GM19467 (cell line): Measurements from ENCODE around the gene DOCK4.

Experiments
- ATAC-seq: cut with Tn5 transposase; IDR thresholded peaks from one replicate; pipeline ENCODE4 v1.9.1; 2021; ENCODE audit warnings: mild to moderate bottlenecking, moderate library complexity; ENCODE audit not compliant: unreplicated experiment

Gene DOCK4

DNA sequence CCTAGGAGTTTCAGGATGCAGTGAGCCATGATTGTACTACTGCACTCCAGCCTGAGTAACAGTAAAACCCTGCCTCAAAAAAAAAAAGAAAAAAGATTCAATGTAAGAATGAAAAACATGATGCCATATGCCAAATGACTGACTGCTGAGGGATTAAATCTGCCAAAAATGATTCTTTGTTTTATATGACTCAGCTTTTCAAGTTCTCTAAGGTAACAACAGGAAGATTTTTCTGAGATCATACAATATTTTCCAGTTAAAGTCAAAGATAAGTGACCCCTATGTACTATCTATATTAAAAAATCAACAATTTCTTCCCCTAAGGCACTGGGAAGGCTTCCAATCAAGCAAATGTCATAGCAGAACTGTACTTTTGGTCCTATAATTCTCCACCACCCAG, 372.7 kb downstream of the DOCK4 start:
- ATAC-seq = no peak

DNA sequence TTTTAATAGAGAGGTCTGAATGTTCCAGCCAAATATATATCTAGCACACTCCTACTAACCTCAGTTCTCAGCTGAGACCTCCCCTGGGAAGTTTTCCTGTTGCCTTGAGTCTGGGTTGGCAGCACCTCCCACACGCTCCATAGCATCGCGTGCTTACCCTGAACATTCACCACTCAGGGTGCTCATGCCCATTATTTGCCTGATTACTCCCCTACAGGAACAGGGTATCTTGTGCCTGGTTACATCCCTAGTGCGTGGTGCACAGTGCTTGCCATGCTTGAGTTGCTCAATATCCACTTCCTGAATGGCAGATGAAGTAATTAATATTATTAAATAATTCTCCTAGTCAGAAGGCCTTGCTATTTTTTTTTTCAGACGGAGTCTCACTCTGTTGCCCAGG, 374.0 kb downstream of the DOCK4 start:
- ATAC-seq = no peak

DNA sequence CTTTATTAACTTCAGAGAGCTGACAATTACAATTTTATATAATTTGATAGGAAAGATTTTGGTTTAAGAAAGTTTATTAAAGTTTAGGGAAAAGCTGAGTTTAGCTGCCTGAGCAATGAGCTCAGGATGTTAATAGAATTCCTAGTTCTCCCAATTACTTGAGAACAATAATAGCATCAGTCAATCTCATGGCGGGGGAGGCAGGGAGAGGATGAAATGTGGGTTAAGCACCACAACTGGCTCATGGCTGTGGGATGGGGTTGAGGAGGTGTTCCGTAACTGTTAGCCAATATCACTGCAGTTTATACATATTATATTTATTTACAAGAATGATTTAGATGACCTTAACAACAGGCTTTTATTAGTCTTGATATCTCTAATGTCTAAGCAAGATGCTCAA, 377.0 kb downstream of the DOCK4 start:
- ATAC-seq = no peak

DNA sequence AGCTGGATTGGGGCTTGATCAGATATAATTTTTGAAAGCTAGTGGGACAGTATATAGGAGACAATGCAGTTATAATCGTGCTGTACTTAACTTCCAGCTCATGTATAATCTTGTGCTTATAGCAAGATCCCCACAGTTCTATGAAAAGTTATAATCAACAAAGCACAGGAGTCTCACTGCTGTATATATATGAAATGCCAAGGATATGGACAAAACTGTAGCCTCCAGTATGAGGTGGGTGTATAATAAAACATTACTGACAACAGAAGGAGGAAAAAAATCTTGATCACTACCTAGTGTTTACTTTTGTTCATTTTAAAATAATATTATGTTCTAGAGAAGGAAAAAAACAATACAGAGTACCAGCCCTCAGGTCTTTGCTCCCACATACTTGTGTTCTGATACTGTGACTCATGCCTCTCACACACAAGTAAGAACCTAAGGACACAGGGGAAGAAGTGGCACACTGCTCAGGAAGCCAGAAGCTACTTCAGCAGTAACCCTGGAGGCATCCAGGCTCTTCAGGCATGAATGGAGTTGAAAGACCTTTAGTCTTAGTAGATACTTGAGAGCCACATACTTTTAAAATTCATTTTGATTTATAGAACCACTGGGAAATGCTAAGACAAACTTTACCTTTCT, 378.2 kb downstream of the DOCK4 start:
- ATAC-seq = no peak

DNA sequence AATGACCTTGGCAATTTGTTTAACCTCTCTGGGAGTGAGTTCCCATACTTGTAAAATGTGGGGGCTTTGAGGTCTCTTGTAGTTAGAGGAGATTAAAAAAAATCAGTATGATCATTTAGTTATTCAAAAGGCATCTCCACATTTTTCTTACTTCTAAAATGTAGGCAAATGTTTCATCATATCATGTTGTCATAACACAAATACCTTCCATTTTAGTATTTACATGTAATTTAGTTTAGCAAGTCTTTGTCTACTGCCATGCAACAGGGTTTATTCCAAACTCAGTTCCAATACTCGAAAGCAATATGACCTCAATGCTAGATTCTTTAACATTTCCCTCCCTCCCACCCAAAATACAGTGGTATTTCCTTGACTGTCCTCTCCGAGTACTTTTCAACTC, 381.2 kb downstream of the DOCK4 start:
- no peak for ATAC-seq

DNA sequence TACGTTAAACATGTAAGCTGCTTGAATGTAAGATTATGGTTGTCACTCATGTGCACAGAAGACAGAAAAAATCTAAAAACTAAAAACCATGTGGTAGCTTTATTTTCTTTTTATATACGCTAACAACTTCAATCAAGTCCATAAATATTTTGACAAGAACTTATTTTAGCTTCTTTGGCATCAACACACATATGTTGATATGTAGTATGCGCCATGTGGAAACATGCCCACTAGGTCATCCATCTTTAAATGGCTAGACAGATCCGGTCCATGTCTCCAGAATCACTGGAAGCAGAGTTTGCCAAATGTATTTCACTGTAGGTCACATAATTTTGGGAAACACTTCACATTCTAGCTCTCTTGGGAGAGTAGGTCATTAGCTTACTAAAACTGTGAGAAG, 382.4 kb downstream of the DOCK4 start:
- no peak for ATAC-seq

DNA sequence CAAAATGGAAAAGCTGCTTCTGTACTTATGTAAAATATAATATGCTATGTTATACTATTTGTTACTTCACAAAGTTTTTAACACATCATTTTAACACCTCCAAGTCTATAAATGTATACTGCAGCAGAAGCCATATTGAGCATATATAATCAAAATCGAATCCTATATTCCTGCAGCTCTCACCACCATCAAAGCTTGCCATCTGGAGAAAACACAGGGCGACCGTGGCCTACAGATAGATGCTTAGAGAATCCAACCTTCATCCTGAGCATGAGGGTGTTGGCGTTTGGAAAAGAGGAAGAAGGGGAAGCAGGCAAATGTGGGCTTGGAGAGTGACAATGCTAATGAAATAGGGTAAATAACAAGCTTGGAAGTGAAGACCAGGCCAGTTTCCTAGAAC, 385.2 kb downstream of the DOCK4 start:
- ATAC-seq = no peak

DNA sequence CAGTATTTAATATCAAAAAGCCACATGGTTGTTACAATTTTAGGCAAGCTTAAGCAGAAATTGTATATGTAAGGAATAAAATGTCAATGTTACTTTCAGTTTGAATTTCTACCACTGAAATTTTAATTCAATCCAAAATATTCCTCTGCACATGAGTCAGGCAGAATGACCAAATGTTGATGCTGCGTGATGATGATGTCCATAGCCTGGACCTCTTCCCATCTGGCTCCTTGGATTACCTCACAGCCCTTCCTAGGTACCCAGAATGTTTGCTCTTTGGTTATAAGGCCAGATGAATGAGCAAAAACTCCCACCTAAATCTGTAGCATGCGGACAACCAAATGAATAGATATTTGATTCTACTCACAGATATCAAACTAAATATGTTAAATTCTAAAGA, 385.6 kb downstream of the DOCK4 start:
- ATAC-seq = no peak

DNA sequence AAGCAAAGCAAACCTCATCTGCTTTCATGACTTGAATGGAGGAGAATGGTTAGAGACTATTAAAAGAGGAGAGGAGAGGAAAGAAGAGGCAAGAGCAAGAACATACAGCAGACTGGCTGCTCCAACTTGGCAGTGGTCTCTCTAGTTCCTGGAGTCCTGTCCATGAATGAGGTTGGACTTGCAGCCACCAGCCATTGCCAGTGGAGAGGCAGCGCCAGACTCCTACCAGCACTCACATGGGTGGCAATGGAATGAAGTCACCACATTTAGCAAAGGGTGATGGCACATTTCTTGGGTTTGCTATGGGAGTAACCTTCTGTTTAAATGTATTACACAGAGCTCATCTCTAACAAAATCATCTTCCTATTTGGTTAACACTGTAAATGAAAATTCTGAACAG, 386.1 kb downstream of the DOCK4 start:
- ATAC-seq = no peak

DNA sequence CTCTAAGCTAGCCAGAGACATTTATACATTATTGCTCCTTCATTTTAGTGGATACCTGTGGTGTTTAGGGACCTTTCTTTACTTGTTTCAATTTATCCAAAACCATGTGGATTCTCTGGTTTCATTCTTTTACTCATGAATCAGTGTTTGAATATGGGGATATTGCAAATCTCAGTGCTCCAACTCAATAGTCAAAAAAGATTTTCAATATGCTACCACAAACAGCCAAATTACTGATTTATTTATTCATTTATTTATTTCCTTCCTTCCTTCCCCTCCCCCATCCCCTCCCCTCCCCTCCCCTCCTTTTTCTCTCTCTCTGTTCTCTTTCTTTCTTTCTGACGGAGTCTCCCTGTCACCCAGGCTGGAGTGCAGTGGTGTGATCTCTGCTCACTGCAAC, 390.8 kb downstream of the DOCK4 start:
- no peak for ATAC-seq

DNA sequence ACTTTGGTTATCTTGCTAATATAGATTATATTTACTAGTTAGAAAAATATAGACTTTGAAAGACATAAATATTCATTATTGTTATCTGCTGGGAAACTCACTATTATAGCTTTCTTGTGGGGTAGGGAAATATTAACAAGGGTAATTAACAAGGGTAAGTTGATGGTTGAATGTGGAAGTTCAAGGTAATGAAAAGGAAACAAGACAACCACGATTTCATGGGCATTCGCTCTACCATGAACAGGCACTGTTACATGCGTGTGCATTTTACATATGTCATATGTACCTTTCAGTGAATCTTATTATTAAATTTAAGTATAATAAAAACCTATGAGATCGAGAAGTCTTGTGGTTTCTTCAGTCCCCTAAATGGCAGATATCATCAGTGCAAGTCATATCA, 392.9 kb downstream of the DOCK4 start:
- no peak for ATAC-seq

DNA sequence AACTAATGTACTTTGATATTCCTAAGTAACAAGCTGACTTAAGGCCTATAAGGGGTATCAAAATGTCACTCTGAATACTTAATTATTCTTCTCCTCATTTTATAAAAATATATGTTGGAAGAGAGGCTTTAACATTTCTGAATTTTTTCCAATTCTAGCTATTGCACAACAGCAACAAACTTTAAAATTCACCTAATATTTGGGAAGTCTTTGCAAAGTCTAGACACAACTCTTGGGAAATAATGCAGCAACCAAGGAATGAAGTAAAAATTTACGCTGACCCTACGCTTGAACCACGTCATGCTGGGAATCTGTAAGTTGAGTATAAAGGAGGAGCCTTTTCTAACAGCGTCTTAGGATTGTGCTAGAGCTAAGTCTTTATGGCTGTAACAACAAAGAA, 400.0 kb downstream of the DOCK4 start:
- no peak for ATAC-seq

DNA sequence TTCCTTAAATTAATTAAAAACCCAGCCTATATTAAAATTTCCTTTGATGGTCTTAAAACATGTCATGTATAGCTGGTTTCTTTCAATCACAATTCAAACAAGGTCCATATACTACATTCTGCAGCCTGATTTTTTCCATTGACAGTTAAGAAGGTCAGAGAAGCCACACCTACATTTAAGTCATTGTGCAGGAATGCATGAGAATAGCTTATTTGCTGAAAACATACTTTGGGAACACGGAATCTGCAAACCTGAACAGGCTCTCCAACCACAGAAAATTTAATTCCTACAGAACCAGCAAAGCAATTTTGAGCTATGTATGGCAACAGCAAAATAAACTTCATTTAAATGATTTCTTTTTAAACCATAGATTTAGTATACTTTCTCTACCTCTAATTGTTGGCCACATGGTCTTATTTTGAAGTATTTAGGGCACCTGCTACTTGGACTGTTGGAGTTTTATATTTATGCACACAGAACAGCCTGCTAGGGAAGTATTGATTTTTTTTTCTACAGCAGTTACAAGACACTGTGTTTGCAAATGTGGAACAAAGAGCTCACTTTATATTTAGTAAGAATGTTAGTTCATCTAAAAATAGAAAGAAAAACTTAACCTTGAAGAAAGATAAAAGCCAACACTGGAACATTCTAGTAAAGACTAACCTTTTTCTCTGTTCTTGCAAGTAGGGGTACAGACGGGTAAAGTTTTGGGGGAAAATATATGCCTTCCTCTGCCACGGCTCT, 403.0 kb downstream of the DOCK4 start:
- ATAC-seq = no peak

DNA sequence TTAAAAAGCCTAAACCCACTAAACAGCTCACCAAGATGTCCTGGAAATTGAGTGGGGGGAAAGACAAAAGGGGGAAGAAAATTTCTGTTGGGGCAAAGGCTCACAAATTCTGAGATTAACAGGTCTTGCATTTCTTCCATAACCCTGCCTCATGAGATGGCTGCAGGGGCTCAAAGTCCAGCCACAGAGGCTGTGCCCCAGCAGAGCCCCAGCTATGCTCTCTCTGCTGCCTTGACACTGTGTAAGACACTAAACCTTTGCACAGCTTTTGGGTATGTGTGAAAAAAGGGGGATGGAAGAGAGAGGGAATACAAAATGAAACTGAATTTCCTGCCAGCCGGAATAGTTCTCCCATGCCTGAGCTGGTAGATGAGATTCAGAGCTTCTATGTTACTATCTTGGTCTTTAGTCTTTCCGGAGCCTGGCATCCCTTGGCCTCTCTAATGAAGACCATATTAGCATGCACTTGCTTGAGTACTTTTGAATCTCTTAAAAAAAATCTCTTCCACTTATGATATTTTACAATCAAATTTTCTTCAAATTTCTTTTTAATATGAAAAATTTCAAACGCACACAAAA, 403.9 kb downstream of the DOCK4 start:
- ATAC-seq = no peak

DNA sequence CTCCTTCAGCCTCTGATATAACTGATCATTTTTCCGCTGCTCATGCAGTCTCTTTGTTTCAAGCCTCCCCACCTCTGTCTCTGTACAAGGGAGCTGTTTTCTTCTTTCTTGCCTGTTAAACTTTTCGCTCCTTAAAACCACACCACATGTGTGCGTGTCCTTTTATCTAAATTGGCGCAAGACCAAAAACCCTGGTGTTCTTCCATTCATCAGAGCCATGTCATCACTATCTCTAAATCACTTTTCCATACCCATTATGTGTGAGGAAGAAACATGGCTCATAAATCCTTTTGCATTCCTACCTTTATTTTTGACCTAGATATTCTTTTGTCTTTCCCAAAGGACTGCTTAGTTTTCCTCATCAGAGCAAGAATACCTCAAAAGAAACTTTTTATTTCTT, 404.9 kb downstream of the DOCK4 start:
- no peak for ATAC-seq

DNA sequence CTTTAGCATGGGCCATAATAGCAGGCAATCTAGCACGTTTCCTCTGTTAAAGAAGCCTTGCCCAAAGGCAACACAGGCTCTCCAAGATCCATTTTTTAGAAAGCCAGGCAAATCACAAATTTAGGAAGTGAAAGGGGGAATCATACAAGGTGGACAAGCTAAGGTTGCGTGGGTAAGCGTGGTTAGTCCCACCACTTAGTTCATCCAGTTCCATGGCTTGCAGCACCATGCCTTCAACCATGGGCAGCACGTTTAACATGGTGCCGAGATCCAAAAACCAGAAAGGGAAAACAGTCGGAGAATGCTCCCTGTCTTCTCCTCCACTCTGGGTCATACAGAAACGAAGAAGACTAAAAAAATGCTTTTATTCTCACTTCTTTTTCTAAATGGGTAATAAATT, 409.5 kb downstream of the DOCK4 start:
- no peak for ATAC-seq

DNA sequence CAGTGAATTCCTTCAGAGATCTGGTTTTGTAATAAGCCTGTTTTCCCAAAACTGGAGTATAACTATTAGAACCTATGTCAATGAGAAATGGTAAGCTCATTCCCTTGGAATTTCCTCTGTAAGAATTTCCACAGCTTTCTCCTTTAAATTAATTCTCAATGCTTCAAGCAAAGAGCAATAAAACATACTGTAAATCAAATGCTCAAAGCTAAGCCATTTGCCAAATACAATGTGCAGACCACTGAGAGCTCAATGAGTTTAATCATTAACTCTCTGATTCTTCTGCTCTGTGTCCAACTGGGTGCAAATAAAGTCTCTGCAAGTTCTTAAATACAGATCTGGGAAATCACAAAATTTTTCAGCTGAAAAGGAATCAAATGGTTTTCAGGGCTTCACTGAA, 416.3 kb downstream of the DOCK4 start:
- no peak for ATAC-seq

DNA sequence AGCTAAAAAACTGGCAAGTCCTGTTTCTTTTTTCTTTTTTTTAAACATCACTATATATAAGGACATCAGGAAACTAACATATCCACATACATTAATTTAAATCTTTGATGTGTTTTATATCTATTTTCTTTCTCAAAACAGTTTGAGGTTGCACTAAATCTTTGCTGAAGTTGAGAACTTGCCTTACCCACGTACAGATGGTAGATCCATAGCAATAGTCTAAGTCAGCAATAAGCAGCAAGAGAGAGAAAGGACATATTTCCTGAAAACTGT, 417.2 kb downstream of the DOCK4 start:
- no peak for ATAC-seq

DNA sequence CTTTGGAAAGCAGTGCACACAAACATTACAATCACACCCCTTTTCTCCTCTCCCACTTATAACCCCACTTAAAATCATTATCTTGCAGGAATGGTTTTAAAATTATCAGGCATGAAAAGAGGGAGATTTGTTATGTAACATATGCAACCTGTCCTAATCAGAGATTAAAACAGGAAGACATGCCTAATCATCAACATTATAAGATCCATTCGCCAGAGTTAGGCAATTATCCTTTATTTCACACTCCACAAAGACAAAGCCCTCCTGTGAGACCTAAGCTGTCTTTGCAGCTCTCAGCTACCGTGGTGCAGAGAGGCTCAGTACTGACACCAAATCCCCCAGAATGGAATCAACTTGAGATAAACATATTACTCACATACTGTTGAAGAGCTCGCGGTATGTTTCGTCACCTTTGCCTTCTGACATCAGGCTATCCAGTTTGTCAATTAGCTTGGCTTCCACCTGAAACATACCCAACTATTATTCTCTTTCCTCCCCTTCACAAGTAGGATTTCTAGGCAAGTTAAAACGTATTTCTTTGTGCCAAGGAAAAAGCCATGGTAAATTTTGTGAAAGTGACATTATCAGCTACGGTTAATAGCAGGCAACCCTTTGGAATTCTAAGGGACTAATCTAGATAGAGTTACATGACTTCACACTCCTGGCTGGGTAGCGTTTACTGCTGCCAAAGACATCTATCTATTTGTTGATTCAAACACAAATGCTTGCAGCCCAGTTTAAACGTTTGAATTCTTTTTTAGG, 417.7 kb downstream of the DOCK4 start:
- no peak for ATAC-seq

DNA sequence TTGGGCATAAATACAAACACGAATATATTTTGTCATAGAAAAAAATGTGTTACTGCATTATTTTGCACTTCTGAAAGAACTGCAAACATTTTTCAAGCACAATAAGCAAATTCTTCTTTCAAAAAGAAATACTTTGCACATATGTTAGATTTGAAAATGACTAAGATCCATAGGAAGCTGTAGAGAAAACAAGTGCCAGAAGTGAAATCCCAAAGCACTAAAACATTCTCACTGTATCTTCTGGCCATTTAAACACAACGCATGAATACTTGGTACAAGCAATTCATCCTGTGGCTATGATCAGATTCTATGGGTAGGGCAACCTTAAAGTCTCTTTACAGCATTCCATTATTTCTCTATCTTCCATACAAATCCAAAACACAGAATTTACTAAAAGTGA, 418.5 kb downstream of the DOCK4 start:
- ATAC-seq = no peak

DNA sequence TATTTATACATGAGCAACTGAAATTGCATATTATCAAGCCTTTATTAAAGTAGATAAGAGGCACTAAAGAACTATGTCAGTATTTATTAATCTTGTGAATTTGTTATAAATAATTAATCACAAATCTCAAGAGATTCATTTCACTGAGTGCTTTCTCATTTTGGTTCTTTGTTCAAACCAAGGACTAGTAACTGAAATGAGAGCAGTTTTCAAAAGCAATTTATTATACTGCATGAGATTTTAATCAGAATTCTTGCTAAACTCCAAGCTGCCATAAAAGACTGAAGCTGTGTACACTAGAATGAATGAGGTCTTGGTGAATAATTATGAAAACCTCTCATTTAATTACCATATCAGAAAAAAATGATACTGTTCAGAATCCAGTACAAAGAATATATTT, 419.1 kb downstream of the DOCK4 start:
- ATAC-seq = no peak

DNA sequence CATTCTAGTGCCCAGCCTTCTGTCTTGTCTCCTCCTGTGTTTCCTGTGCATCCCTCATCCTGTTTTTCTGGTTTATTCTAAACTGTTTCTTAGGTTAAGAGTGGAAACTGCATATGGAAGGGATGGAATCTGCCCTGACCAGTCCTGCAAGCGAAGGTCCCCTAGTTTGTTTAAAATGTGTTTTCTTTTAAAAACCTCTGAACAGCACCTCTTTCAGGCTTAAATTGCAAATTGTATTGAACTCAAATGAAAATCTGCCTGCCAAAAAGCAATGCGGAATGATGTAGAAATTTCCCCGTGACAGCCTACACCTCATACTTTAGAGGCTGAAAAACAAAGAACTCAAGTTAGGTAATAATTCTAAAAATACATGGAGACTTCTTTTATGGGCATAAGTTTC, 421.1 kb downstream of the DOCK4 start:
- no peak for ATAC-seq
